ENCODE results near the gene C19orf33. TPM values are rescaled to one million over a fixed set of nuclear protein-coding genes. Genes with fewer than 3 reads are reported as not detected.

C19orf33 gene
- total RNA-seq, 3 donors from 2014 or later (not counting 1 experiment from before 2014, with no cell fraction given), result 1.5 to 4.0 TPM; not detected in 1

GRCh38 chr19:38263689-38264485 lies 40.2 kb upstream of the C19orf33 start:
- Mint-ChIP-seq H3K9me3 (no peaks in the 10 kb centered on the region), H3K27me3 (ENCODE audit: low read depth in 2 of 2) (peaks cover 23 to 31% of the 10 kb centered on the region in 2 donors), H3K36me3 (no peaks in the 10 kb centered on the region), H3K4me1 (peaks cover 12% of the 10 kb centered on the region in 2 donors), H3K4me3 (peak overlapping the region; percentile 76), H3K27ac (peak overlapping the region in 1 of 2 donors; percentile 55)
- DNase-seq (peak in 1 of 2 donors; percentile 85), ATAC-seq (peak; percentile 53 to 74 (median 72))
- Histone ChIP-seq H3K4me1 (ENCODE audit: control insufficient read depth, insufficient read depth, low read length) (peaks cover 18% of the 10 kb centered on the region), H3K4me3 (ENCODE audit: low read length) (peak overlapping the region; percentile 55), H3K27me3 (ENCODE audit: control insufficient read depth, insufficient read depth, low read length) (no peaks in the 10 kb centered on the region), H3K36me3 (ENCODE audit: control insufficient read depth, insufficient read depth, low read length) (no peaks in the 10 kb centered on the region), H3K27ac (ENCODE audit: low read length) (peak overlapping the region; percentile 61), H3K9me3 (ENCODE audit: control insufficient read depth, insufficient read depth, low read length) (no peaks in the 10 kb centered on the region)
- TF ChIP-seq CTCF (IDR thresholded peaks at IDR 0.05), result no peak
- intact Hi-C loops (cut with micrococcal nuclease), result no loop called here
- 8% methylated on average over 34 of the region's 34 CpGs for WGBS (ENCODE audit: insufficient coverage)

DNA sequence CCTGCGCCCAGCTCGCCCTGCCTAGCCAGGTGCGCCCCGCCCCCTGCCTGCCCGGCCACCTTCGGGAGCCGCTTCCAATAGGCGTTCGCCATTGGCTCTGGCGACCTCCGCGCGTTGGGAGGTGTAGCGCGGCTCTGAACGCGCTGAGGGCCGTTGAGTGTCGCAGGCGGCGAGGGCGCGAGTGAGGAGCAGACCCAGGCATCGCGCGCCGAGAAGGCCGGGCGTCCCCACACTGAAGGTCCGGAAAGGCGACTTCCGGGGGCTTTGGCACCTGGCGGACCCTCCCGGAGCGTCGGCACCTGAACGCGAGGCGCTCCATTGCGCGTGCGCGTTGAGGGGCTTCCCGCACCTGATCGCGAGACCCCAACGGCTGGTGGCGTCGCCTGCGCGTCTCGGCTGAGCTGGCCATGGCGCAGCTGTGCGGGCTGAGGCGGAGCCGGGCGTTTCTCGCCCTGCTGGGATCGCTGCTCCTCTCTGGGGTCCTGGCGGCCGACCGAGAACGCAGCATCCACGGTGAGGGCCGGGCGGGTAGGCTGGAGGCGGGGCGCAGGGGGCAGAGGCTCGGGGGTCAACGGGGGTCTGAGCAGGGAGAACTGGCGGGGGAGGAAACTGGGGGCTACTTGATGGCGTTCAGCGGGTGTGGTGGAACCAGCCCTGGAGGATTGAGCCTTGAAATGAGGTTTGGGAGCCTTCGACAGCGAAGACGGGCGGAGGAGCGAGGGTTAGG lies 39.4 kb upstream of the C19orf33 start, which contains the start of gene SPINT2:
SPINT2 (plus strand) TSS at position 88 of the 727 bp plus-strand sequence; CDS start at position 408, 320 bp downstream.
- no peaks in the 10 kb centered on the region for H3K9me3 ChIP-seq (ENCODE audit: control insufficient read depth, insufficient read depth, low read length)
- H3K4me3 ChIP-seq (ENCODE audit: low read length), result peak within 1 kb of the TSS; percentile 55
- Mint-ChIP-seq H3K36me3 (no peaks in the 10 kb centered on the region), H3K9me3 (no peaks in the 10 kb centered on the region), H3K27ac (peak within 1 kb of the TSS in 1 of 2 donors; percentile 55), H3K4me1 (peaks cover 12% of the 10 kb centered on the region in 2 donors), H3K4me3 (peak within 1 kb of the TSS; percentile 80), H3K27me3 (ENCODE audit: low read depth in 2 of 2) (peaks cover 23 to 31% of the 10 kb centered on the region in 2 donors)
- H3K36me3 ChIP-seq (ENCODE audit: control insufficient read depth, insufficient read depth, low read length), result no peaks in the 10 kb centered on the region
- peak; percentile 33 to 49 (median 40) for ATAC-seq
- H3K27ac ChIP-seq (ENCODE audit: low read length), result peak within 1 kb of the TSS; percentile 70
- TF ChIP-seq CTCF (IDR thresholded peaks at IDR 0.05), result no peak
- DNase-seq, result peak in 1 of 2 donors; percentile 75
- peaks cover 18% of the 10 kb centered on the region for H3K4me1 ChIP-seq (ENCODE audit: control insufficient read depth, insufficient read depth, low read length)
- WGBS (ENCODE audit: insufficient coverage), result 2% methylated on average over 78 of the region's 78 CpGs
- intact Hi-C loops (cut with micrococcal nuclease), result no loop called here
- no peaks in the 10 kb centered on the region for H3K27me3 ChIP-seq (ENCODE audit: control insufficient read depth, insufficient read depth, low read length)

DNA sequence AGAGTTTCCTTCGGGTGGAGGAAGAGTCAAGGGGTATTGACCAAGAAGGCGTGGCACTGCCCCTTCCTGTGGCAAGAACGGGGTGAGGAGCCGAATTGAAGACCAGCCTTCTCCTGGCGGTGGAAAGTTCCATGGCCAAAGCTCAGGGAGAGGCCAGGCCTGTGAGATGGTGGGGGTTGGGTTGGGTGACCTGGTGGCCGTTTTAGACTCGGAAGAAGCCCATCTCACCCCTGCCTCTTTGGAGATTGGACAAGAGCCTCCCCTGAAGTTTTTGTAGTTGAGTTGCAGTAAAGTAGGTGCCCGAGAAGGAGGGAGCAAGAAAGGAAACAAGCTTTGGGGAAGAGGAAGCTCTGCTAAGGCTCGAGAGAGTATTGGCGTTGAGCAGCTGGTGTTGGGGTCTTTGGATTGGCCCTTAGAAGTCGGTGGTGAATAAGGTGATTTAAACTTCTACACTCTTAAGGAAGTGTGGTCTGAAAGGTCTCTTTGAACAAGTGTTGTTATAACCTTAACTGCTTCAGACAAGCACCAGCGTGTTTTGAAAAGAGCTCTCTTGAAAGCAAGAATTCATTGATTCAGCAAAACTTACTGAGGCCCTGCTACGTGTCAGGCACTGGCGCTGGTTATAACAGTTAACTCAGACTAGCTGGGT lies 38.7 kb upstream of the C19orf33 start:
- no peak overlapping the region for H3K27ac Mint-ChIP-seq
- H3K4me3 Mint-ChIP-seq, result peak overlapping the region; percentile 80
- Histone ChIP-seq H3K36me3 (ENCODE audit: control insufficient read depth, insufficient read depth, low read length) (no peaks in the 10 kb centered on the region), H3K4me3 (ENCODE audit: low read length) (peak overlapping the region; percentile 55), H3K4me1 (ENCODE audit: control insufficient read depth, insufficient read depth, low read length) (peaks cover 18% of the 10 kb centered on the region), H3K27ac (ENCODE audit: low read length) (peak overlapping the region; percentile 70), H3K9me3 (ENCODE audit: control insufficient read depth, insufficient read depth, low read length) (no peaks in the 10 kb centered on the region), H3K27me3 (ENCODE audit: control insufficient read depth, insufficient read depth, low read length) (no peaks in the 10 kb centered on the region)
- peaks cover 12% of the 10 kb centered on the region in 2 donors for H3K4me1 Mint-ChIP-seq
- WGBS (ENCODE audit: insufficient coverage), result 18% methylated on average over 13 of the region's 14 CpGs
- intact Hi-C loops (cut with micrococcal nuclease), result no loop called here
- H3K9me3 Mint-ChIP-seq, result no peaks in the 10 kb centered on the region
- no peak for ATAC-seq
- no peak for TF ChIP-seq CTCF (IDR thresholded peaks at IDR 0.05)
- DNase-seq, result peak in 1 of 2 donors; percentile 49
- H3K27me3 Mint-ChIP-seq (ENCODE audit: low read depth in 2 of 2), result peaks cover 23 to 31% of the 10 kb centered on the region in 2 donors
- H3K36me3 Mint-ChIP-seq, result no peaks in the 10 kb centered on the region

All from natural killer cell (primary cell).